ENCODE results near the gene ARHGEF7.
"Not testable (repeated sequence)": the region's sequence is repeated elsewhere in the genome, so short reads cannot be mapped to it uniquely, and the experiment has no call there.

The ARHGEF7 gene

DNA sequence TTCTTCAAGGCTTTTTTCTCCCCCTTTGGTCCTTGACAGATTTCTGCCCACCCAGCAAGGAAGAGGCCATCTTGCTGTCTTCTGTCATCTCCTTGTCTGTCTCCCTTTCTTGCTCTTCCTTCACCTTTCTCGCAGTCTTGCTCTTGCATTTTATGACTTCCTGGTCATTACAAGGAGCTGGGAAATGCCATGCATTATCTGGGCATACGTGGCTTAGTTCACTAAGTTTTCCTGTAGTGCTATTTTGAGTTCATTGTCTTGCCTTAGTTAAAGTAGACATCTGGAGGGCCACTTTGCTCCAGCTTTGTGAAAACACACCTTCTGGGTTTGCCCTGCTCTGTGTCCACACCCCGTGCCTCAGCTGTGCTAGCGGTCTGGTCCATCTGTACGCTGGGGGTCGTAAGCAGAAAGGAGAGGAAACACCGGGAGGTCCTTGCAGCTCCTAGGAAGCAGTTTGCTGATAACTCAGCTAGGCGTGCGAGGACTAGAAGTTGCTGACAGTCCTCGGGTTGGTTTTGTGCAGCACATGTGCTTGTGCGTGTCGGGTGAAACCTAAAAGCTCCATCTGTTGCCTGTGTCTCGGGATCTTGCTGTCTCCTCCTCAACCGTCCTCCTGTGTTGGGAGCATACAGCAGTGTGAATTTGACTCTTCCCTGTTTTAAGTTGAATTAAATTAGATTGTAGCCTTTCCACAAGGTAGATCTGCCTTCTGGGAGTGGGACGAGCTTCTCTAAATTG lies 59.4 kb downstream of the ARHGEF7 start:
- no peak for DNase-seq

DNA sequence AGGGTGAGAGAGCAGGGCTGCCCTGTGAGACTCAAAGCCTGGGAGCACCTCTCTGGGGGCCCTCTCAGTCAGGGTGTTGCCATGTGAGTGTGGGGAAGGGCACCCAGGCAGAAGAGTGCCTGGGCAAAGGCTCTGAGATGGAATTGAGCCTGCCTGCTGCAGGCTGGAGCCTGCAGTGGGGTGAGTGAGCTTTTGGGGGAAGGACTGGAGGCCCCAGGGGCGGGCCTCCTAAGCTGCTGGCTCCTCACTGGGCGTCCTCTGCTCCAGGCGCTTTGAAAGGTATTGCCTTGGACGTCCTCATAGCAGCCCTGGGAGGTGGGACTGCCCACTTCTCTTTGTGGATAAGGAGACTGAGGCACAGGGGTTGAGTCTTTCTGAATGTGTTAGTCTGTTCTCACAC lies 60.3 kb downstream of the ARHGEF7 start:
- DNase-seq = no peak

DNA sequence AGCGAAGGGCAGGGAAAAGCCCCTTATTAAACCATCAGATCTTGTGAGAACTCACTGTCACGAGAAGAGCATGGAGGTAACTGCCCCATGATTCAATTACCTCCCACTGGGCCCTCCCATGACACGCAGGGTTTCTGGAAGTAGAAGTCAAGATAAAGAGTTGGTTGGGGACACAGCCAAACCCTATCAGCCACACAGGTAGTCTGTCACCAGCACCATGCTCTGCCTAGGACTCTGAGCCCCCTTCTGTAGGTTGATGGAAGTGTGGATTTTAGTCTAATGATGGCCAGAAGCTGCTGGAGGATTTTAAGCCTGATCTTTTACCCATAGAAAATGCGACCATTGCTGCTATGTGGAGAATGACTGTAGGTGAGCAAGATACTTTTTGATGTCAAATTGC lies 60.8 kb downstream of the ARHGEF7 start:
- no peak for DNase-seq

GRCh38 chr13:111176421-111176820 lies 61.3 kb downstream of the ARHGEF7 start:
- no peak for DNase-seq

DNA sequence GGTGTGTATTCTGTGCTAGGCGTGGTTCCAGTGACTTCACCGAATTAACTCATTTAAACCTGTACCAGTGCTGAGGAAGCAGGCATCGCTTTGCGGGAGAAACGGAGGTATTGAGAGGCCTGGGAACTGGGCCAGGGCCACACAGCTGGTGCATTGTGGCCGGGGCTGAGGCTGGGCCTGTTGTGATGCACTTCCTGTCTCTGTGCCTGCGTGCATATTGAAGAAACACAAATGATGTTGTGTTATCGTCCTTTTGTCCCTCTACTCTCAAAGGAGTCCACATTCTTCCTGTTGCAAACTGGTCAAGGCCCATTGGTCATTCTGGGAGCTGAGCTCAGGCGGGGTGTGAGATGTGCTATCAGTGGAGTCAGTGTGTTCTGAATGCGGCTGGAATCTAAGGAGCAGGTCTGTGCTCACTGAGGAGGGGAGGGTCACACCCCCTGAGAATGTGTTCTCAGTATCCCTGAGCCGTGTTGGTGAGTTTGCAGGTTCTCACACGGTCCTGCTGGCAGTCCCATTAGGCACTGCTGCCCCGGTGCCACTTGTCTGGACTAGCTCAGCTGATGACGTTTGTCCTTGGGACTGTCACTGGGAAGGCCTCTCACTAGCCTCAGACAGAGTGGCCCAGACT lies 62.1 kb downstream of the ARHGEF7 start:
- peak; percentile 11 to 29 for DNase-seq

DNA sequence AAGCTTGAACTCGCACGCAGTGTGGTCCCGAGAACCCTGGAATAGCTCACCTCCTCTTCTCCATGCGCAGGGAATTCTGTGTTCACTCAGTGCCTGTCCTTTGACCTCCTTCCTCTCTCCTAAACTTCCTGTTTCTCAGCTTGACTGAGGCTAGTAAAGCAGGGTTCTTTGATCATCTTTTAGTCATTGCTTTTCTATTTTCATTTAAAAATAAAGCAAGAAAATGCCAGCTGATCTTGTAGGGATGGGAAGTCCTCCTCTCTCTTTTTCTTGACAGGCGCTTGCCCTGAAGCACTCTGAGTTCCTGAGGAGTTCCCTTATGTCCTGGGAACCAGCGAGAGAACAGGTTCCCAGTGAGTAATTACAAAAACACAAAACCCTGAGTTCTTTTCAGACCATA lies 62.8 kb downstream of the ARHGEF7 start:
- no peak for DNase-seq

GRCh38 chr13:111178402-111178801 lies 63.3 kb downstream of the ARHGEF7 start:
- DNase-seq = no peak

GRCh38 chr13:111179908-111180760 lies 65.0 kb downstream of the ARHGEF7 start:
- DNase-seq = no peak

DNA sequence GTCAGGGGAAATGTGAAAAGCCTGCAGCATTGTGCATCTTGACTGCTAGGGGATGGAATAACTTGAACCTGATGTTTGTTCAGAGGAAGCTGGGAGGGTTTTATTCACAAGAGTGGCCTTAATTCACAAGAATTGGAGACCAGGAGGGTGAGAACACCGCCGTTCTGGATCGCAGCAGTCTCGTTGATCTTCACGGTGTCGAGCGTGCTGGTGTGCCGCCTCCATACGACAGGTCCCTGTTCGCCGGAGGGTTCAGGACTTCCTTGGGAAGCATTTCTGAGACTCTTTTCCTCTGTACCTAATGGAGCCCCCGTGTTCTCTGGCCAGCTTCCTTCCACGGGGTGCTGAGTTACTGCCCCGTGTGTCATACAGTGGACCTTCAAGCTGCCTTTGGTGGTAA lies 66.9 kb downstream of the ARHGEF7 start:
- no peak for DNase-seq

DNA sequence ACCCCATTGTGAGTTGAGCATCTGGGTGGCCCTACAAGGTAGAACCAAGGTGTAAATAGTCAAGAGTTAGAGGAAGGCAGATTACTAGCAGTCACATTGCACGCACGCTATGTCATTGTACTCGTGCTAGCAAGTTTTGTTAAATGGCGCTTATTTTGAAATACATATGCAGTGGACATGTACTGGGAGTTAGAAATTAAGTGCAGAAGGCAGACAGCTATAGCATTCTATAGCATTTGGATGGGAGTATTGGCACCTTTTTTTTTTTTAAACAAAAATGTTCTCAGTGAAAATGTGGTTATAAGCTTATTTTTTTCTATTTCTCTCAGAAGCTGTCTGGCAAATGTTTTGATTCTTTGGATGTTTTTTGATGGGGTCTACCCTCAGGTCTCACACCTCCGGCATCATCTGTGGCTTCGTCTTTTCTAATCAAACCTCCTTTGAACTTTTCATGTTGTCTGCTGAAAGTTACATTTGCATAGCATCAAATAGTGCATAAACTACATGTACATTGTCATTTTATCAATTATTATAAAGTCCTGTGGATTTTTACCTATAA lies 68.1 kb downstream of the ARHGEF7 start:
- no peak for DNase-seq

- no peak for DNase-seq
Measured at GRCh38 chr13:111183959-111184358, 68.8 kb downstream of the ARHGEF7 start.

- peak; percentile 13 to 18 for DNase-seq
Measured at GRCh38 chr13:111184458-111185401, 69.6 kb downstream of the ARHGEF7 start.

- no peak for DNase-seq
Measured at GRCh38 chr13:111186305-111186935, 71.3 kb downstream of the ARHGEF7 start.

DNA sequence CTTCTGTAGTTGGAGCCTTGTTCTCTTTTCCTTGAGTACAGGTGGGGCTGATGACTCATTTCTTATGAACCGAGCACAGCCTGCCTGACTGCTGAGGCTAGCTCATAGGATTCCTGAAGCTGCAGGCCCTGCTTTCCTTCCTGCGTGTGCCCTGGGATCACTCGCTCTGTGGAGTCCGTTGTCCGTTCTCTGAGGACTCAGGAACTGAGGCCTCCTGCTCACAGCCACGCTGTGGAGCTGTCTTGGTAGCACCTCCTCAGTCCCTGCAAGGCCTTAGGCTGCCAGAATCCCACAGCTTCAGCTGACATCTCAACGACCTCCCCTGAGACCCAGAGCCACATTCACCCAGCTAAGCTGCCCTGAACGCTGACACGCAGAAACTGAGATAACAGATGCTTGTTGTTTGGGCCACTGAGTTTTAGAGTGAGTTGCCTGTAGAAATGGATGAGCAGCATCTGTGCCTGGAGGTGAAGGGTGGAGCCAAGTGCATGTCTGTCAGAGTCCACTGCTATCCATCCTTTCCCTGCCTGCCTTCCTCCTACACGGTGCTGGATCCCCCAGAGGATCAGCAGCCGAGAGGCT lies 72.9 kb downstream of the ARHGEF7 start:
- DNase-seq = no peak

DNA sequence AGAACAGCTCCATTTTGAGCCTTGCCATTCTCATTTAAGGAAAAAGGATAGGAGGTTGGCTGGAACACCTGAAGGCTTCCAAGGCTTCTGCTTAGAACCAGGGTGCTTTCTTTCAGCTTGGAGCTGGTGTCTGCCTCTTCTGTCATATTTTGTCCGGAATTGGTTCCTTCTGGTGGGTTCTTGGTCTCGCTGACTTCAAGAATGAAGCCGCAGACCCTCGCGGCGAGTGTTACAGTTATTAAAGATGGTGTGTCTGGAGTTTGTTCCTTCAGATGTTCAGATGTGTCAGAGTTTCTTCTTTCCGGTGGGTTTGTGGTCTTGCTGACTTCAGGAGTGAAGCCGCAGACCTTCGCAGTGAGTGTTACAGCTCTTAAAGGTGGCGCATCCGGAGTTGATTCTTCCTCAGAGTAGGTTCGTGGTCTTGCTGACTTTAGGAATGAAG lies 74.0 kb downstream of the ARHGEF7 start:
- DNase-seq = peak; percentile 43 to 60

- DNase-seq = not testable (repeated sequence)
Measured at GRCh38 chr13:111189516-111189915, 74.4 kb downstream of the ARHGEF7 start.

- not testable (repeated sequence) for DNase-seq
Measured at GRCh38 chr13:111193223-111193622, 78.1 kb downstream of the ARHGEF7 start.

DNA sequence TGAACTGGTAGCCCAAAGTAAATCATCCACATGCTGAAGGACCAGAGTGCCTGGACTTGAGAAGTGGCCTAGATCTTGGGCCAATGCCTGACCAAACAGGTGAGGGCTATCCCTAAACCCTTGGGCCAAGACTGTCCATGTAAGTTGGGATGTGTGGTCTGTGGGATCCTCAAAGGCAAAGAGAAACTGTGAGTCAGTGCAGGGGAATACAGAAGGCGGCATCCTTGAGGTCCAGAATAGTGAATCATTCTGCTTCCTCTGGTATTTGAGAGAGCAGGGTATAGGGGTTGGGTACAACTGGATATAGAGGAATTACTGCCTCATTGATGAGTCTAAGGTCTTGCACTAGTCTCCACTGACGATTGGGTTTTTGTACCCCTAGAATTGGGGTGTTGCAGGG lies 79.5 kb downstream of the ARHGEF7 start:
- not testable (repeated sequence) for DNase-seq

DNA sequence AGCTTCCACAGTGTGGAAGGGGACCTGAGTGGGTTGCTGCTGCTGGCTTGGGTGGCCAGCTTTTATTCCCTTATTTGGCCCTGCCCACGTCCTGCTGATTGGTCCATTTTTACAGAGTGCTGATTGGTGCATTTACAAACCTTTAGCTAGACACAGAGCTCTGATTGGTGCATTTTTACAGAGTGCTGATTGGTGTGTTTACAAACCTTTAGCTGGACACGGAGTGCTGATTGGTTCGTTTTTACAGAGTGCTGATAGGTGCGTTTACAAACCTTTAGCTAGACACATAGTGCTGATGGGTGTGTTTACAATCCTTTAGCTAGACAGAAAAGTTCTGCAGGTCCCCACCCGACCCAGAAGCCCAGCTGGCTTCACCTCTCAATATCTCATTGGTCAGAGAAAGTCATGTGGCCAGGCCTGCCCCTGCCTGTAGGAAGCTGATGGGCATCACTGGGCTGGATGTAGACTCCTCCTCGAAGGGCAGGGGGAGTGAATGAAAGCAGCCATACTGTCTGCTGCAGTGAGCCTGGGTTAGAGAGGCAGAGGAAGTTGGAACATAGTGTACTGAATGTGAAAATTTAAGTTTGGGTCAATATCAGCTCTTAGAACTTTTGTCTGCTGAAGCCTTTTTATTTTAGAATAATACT lies 83.7 kb downstream of the ARHGEF7 start:
- not testable (repeated sequence) for DNase-seq

- DNase-seq = no peak
Measured at GRCh38 chr13:111201304-111201940, 86.3 kb downstream of the ARHGEF7 start.
